ENCODE data around the gene AKAP8.

DNA sequence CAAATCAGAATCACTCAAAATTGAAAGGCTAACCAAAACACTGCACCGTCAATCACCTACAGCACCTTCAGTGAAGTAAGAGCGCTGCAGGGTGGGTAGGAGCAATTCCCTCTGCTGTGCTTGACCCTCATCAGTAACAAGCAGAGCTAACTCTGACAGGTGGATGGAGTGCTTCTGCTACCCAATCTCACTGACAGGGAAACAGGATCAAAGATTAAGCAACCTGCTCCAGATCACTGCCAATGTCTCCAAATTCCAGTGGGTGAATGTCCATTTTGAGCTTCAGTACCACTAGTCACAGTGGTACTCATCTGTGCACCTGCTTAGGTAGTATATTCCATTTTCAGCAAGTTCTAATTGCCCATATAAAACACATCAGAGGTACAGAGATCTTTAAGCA is 72.4 kb downstream of the AKAP8 start:
- TF ChIP-seq EP300 (IDR thresholded peaks at IDR 0.05; ENCODE audit: low read depth) (no peak), POLR2A (IDR thresholded peaks at IDR 0.05) (no peak), POLR2AphosphoS5 (IDR thresholded peaks at IDR 0.05) (no peak)
- TF ChIP-seq, protein P1, sequence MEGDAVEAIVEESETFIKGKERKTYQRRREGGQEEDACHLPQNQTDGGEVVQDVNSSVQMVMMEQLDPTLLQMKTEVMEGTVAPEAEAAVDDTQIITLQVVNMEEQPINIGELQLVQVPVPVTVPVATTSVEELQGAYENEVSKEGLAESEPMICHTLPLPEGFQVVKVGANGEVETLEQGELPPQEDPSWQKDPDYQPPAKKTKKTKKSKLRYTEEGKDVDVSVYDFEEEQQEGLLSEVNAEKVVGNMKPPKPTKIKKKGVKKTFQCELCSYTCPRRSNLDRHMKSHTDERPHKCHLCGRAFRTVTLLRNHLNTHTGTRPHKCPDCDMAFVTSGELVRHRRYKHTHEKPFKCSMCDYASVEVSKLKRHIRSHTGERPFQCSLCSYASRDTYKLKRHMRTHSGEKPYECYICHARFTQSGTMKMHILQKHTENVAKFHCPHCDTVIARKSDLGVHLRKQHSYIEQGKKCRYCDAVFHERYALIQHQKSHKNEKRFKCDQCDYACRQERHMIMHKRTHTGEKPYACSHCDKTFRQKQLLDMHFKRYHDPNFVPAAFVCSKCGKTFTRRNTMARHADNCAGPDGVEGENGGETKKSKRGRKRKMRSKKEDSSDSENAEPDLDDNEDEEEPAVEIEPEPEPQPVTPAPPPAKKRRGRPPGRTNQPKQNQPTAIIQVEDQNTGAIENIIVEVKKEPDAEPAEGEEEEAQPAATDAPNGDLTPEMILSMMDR (IDR thresholded peaks at IDR 0.05), result no peak
